HEK293T (cell line): ENCODE measurements around the gene GRIK4.

Source experiments
- CTBP1 ChIP-seq: fragments of 450-650 bp; IDR thresholded peaks from 2 replicates; pipeline ENCODE4 v1.6.1; 2016; ENCODE audit warnings: borderline replicate concordance
- FOXK2 ChIP-seq: fragments of 450-650 bp; IDR thresholded peaks from 2 replicates; pipeline ENCODE4 v1.6.1; 2016; ENCODE audit warnings: mild to moderate bottlenecking
- FOXM1 ChIP-seq: fragments of 450-650 bp; IDR thresholded peaks from 2 replicates; pipeline ENCODE4 v1.6.1; 2017; ENCODE audit warnings: mild to moderate bottlenecking, borderline replicate concordance
- L3MBTL2 ChIP-seq: fragments of 450-650 bp; conservative IDR thresholded peaks from 2 replicates; pipeline ENCODE4 v1.6.1; 2016; ENCODE audit warnings: mild to moderate bottlenecking
- SP1 ChIP-seq: fragments of 450-650 bp; IDR thresholded peaks from 2 replicates; pipeline ENCODE4 v1.6.1; 2017

DNA sequence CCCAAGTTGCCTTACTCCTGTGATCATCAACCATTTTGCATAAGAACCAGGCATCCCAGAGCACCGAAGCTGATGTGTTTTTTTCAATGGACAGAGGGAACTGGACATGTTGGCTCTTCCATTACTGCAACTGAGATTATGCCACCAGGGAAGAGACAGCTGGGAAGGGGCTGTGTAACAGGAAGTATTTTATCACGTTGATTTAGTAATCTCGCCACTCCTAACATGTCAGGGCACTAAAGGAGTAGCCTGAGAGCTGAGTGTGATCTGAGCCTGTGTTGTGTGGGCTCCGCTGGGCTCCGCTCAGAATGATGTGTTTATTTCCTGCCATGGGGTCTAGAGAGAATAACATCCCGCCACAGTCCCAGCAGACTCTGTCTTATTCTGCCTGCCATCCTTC is 165.4 kb downstream of the GRIK4 start:
- TF ChIP-seq CTBP1 (no peak), FOXM1 (no peak), SP1 (no peak), FOXK2 (no peak), L3MBTL2 (no peak)
